C4-2B (cell line): ENCODE measurements around the gene BABAM2.
"Not testable (repeated sequence)": the region's sequence is repeated elsewhere in the genome, so short reads cannot be mapped to it uniquely, and the experiment has no call there.

Experiments
- H3K27ac ChIP-seq: fragments of 450-650 bp; 2 replicates; pipeline ENCODE4 v1.5.1; 2017
- ZFX ChIP-seq: fragments of 450-650 bp; IDR thresholded peaks from 2 replicates; pipeline ENCODE4 v1.6.1; 2017
- TF ChIP-seq, protein P1 (sequence below): fragments of 450-650 bp; conservative IDR thresholded peaks from 2 replicates; pipeline ENCODE4 v1.5.1; 2017; ENCODE audit warnings: mild to moderate bottlenecking

The BABAM2 gene

DNA sequence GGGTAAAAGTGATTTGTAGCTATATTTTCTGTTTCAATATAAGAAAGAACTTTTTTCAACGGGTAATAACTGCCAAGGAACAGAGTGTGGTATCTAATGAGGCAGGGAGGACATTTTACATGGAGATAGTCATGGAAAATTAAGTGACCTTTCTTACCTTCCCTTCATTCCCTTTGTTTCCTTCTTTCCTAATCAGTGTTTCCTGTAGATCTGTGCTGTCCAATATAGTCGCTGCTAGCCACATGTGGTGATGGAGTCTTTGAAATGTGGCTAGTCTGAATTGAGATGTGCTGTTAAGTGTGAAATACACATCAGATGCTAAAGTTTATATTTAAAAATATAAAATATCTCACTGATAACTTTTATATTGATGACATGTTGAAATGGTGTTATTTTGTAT is 81.8 kb downstream of the BABAM2 start:
- no peak overlapping the region for H3K27ac ChIP-seq
- TF ChIP-seq ZFX = no peak
- TF ChIP-seq, protein P1, sequence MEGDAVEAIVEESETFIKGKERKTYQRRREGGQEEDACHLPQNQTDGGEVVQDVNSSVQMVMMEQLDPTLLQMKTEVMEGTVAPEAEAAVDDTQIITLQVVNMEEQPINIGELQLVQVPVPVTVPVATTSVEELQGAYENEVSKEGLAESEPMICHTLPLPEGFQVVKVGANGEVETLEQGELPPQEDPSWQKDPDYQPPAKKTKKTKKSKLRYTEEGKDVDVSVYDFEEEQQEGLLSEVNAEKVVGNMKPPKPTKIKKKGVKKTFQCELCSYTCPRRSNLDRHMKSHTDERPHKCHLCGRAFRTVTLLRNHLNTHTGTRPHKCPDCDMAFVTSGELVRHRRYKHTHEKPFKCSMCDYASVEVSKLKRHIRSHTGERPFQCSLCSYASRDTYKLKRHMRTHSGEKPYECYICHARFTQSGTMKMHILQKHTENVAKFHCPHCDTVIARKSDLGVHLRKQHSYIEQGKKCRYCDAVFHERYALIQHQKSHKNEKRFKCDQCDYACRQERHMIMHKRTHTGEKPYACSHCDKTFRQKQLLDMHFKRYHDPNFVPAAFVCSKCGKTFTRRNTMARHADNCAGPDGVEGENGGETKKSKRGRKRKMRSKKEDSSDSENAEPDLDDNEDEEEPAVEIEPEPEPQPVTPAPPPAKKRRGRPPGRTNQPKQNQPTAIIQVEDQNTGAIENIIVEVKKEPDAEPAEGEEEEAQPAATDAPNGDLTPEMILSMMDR = no peak

DNA sequence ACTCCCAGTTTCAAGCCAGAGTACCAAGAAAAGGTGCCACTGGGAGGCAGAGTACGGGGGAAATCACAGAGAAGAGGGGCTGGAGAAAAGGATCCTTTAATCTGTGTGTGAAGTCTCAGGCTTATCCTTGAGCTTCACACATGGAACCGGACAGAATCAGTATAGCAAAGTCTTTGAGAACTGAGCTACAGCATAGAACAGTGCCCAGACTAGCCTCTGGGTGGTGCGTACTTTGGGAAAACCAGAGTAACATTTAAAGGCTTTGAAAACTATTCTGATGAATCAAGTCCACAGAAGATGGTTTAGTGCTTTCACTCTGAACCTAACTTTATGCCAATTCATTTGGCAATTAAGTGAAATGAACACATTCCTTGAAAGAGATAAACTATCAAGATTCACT is 83.1 kb downstream of the BABAM2 start:
- TF ChIP-seq ZFX = no peak
- TF ChIP-seq, protein P1 = peak; percentile 19; the same call in 1 of the 2 replicates
- no peak overlapping the region for H3K27ac ChIP-seq

DNA sequence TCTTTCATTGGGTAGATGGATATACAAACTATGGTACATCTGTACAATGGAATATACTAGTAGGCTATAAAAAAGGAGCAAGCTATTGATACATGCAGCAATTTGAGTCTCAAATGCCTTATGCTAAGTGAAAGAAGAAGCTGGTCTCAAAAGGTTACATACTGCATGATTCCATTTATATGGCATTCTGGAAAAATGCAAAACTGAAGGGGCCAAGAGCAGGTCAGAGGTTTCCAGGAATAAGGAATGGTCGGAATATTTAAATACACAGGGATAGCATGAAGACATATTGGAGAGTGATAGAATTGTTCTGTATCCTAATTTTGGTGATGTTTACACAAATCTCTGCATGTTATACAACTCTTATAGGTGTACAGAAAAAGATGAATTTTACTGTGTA is 85.8 kb downstream of the BABAM2 start:
- no peak for TF ChIP-seq ZFX
- H3K27ac ChIP-seq = no peak overlapping the region

DNA sequence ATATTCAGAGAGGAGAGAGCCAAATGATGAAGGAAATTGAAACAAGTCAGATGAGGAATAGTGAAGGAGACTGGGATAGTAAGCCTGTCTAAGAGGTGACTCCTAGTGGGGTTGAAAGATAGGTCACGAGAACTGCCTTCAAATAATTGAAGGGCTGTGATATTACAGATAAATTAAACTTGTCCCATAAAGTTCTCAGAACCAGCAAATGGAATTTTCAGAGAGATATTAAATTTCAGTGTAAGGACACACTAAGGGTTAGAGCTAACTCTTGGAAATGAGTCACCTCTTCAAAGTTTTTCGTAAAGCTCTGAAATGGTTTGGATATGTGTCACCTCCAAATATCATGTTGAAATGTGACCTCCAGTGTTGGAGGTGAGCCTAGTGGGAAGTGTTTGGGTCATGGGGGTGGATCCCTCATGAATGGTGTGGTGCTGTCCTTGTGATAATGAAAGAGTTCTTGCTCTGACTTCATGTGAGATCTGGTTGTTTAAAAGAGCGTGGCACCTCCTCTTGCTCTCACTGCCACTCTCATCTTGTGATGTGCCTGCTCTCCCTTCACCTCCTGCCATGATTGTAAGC is 87.3 kb downstream of the BABAM2 start:
- TF ChIP-seq ZFX = no peak
- TF ChIP-seq, protein P1 = no peak
- H3K27ac ChIP-seq = no peak overlapping the region

DNA sequence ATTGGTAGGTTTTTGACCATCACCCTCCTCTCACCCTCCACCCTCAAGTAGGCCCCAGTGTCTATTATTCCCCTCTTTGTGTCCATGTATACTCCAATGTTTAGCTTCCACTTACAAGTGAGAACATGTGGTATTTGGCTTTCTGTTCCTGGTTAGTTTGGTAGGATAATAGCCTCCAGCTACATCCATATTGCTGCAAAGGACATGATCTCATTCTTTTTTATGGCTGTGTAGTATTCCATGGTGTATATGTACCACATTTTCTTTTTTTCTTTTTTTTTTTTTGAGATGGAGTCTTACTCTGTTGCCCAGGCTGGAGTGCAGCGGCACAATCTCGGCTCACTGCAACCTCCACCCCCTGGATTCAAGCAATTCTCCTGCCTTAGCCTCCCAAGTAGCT is 88.2 kb downstream of the BABAM2 start:
- not testable (repeated sequence) for H3K27ac ChIP-seq

DNA sequence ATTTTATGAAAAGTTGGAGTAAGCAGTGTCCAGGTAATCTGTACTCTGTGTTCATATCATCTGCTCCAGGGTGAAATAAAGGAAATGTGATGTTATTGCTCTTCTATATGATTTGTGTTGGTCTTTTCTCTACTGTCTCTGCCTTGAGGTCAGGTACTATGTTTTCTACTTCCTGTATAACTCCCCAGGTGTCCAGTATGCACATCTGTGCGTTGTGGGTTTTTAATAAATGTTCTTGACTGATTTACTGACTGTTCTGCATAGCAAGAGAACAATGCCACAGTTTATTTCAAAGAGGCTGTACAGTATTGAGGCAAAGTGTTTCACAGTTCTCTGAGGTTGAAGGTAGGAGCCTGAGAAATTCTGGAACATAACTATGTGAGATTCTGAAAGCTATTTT is 89.7 kb downstream of the BABAM2 start:
- no peak overlapping the region for H3K27ac ChIP-seq
- TF ChIP-seq ZFX = no peak
- TF ChIP-seq, protein P1 = no peak

DNA sequence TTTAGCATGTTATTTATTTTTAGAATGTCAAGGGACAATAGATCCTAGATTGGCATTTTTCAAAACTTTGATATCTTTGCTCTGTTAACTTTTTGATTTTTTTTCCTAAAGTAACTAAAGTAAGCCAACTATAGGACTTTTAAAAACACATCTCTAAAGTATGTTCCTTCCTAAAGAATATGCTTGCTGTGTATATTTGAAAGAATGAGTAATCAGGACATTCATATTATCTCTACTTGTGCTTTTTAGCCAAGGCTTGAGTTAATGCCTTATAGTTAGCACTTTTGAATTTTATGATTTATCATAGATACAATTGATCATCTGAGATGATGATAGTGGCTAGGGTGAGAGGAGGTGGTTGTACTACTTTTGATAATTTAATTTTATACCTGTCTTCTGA is 93.6 kb downstream of the BABAM2 start:
- H3K27ac ChIP-seq = no peak overlapping the region
- TF ChIP-seq ZFX = no peak
- TF ChIP-seq, protein P1 = no peak

DNA sequence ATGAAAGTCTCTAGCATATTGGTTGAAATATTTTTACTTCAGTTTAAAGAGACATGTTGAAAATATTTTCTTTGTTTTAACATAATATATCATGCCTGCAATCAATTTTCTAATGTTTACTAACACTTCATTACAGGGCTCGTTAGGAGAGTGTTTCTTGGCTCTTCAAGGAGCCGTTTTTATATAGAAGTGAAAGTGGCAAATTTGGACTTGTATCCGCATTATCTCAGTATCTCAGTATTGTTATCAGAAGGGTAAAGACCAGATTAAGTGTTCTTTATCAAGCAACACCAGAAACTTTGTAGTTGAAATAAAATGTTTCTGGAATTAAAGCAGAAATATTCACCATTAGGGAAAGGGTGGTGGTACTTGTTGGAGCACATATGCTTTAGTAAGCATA is 97.8 kb downstream of the BABAM2 start:
- no peak for TF ChIP-seq ZFX
- TF ChIP-seq, protein P1 = no peak
- H3K27ac ChIP-seq = no peak overlapping the region
